Stimulated activated CD8-positive, alpha-beta memory T cell treated with anti-CD3 and anti-CD28 coated beads, Interleukin-12 subunit alpha, Interleukin-12 subunit beta, amount 100 ng/mL, for 24 hours (primary cell): ENCODE measurements around the gene TOB2.
A peak's percentile ranks its signal among the peaks of the same experiment; 100 is the strongest.
"Not testable (repeated sequence)": the region's sequence is repeated elsewhere in the genome, so short reads cannot be mapped to it uniquely, and the experiment has no call there.

Experiments used
- DNase-seq: peaks from one replicate; pipeline ENCODE4 v3.0.0-alpha.2; 2020; ENCODE audit errors: extremely low read depth

Gene TOB2

GRCh38 chr22:41429951-41430332 lies 16.7 kb downstream of the TOB2 start:
- DNase-seq, result no peak

- DNase-seq, result no peak
These were observed 17.2 kb downstream of the TOB2 start for GRCh38 chr22:41429232-41429950.

GRCh38 chr22:41425660-41426365 lies 20.8 kb downstream of the TOB2 start:
- no peak for DNase-seq

GRCh38 chr22:41418717-41419116 lies 27.9 kb downstream of the TOB2 start:
- DNase-seq, result no peak

- no peak for DNase-seq
These were observed 28.8 kb downstream of the TOB2 start for GRCh38 chr22:41417622-41418390.

GRCh38 chr22:41415554-41415953 lies 31.0 kb downstream of the TOB2 start:
- DNase-seq, result no peak

GRCh38 chr22:41411021-41411851 lies 35.4 kb downstream of the TOB2 start:
- no peak for DNase-seq

GRCh38 chr22:41410311-41410751 lies 36.3 kb downstream of the TOB2 start:
- no peak for DNase-seq

- DNase-seq, result no peak
These were observed 37.9 kb downstream of the TOB2 start for GRCh38 chr22:41408665-41409064.

- DNase-seq, result no peak
These were observed 39.2 kb downstream of the TOB2 start for GRCh38 chr22:41407433-41407832.

- no peak for DNase-seq
These were observed 40.2 kb downstream of the TOB2 start for GRCh38 chr22:41406410-41406809.

GRCh38 chr22:41405588-41405987 lies 41.0 kb downstream of the TOB2 start:
- no peak for DNase-seq

- DNase-seq, result peak; percentile 54
These were observed 42.9 kb downstream of the TOB2 start for GRCh38 chr22:41403532-41404318.

- DNase-seq, result not testable (repeated sequence)
These were observed 43.8 kb downstream of the TOB2 start for GRCh38 chr22:41402851-41403250.

GRCh38 chr22:41401781-41402648 lies 44.6 kb downstream of the TOB2 start:
- no peak for DNase-seq

GRCh38 chr22:41398921-41399320 lies 47.7 kb downstream of the TOB2 start:
- DNase-seq, result no peak

- no peak for DNase-seq
These were observed 49.3 kb downstream of the TOB2 start for GRCh38 chr22:41397143-41397811.

- no peak for DNase-seq
These were observed 50.9 kb downstream of the TOB2 start for GRCh38 chr22:41395531-41396240.

GRCh38 chr22:41394012-41394356 lies 52.6 kb downstream of the TOB2 start:
- no peak for DNase-seq
